HG03354 (cell line): ENCODE measurements around the gene FMO5.
"Not testable (repeated sequence)": the region's sequence is repeated elsewhere in the genome, so short reads cannot be mapped to it uniquely, and the experiment has no call there.

ENCODE experiments used
- ATAC-seq: cut with Tn5 transposase; IDR thresholded peaks from one replicate; pipeline ENCODE4 v1.9.1; 2021; ENCODE audit warnings: mild to moderate bottlenecking; ENCODE audit not compliant: unreplicated experiment, poor library complexity, severe bottlenecking

FMO5 gene

DNA sequence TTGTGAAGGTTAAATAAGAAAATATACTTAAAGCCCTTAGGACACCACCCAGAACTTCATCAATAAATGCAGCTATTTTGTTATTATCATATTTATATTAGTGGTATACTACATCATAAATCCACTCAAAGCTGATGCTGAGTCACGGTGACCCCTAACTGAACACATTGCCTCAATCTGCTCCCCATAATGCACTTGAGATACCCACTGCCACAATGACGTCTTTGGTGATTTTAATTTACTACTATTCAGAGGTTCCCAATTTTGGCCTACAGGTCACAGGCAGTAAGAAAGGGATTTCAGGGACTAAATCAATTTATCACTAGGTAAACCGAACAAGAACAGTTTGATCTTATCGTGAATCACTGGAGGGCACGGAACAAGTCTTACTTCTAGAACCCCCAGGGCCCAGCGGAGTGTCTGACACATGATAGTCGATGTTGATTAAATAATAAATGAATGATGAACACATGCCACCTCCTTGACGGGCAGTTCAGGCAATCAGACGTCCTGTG lies 16.9 kb upstream of the FMO5 start:
- no peak for ATAC-seq

DNA sequence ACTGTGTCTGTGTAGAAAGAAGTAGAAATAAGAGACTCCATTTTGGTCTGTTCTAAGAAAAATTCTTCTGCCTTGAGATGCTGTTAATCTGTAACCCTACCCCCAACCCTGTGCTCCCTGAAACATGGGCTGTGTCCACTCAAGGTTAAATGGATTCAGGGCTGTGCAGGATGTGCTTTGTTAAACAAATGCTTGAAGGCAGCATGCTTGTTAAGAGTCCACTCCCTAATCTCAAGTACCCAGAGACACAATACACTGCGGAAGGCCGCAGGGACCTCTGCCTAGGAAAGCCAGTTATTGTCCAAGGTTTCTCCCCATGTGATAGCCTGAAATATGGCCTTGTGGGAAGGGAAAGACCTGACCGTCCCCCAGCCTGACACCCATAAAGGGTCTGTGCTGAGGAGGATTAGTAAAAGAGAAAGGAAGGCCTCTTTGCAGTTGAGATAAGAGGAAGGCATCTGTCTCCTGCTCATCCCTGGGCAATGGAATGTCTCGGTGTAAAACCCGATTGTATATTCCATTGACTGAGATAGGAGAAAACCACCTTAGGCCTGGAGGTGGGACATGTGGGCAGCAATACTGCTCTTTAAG lies 15.1 kb upstream of the FMO5 start:
- not testable (repeated sequence) for ATAC-seq

DNA sequence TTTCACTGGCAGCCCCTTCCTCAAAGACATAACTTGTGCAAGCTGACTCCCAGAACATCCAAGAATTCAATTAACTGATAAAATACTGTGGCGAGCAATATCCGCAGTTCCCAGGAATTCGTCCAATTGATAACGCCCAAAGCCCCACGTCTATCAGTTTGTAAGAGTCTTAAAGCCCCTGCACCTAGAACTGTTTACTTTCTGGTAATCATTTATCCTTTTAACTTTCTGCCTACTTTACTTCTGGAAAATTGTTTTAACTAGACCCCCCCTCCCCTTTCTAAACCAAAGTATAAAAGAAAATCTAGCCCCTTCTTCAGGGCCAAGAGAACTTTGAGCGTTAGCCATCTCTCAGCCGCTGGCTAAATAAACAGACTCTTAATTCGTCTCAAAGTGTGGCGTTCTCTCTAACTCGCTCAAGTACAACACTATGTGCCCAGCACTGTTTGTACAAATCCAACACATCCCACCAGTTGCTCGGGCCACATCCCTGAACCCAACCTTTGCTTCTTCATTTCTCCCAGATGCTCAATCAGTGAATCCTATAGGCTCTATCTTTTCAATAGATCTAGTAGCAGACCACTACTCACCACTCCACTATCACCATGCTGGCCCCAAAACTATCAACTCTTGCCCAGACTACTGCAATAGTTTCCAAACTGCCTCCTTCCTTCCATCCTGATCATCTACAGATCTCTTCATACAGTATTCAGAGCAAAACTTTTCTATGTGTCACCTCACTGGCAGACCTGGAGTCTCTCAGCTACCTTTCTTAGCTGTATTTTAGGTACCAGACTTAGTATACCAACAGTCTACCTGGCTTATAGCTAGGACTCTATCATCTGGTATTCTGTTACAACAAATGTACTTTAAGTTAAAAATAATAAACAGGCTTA lies 14.0 kb upstream of the FMO5 start:
- ATAC-seq, result no peak

DNA sequence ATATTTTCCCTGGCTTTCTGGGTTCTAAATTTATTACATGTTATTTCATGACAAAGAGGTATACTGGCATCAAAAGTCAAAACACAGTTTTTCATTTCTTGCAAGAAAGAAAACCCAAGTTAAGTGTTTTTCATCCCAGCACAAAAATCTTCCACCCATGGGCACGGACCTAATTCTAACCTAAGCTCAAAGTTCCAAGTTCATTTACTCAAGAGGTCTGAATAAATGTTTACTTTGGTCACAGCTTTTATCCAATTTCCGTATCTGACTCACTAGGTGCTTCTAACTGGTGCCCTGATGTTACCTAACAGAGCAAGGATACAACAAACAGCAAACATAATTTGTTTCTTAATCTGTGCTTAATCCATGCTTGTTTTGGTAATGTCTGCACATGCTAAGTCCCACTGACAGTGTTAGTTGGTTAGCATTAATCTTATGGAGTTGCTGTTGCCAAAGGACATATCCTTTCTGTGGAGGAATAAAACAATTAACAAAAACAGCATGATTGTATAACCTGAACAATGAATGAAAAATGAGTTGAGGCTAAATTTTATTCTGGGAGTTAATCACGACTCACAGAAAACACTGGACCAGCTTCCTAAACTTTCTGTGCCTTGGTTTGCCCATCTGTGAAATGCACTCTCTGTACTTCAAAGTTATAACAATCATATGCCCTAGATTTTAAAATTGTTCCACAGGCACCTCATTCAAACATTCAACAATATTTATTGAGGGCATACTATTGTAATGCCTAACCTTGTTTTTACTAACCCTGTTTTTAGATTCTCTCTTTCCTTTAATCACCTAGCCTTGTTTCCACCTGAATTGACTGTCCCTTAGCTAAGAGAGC lies 13.1 kb upstream of the FMO5 start:
- ATAC-seq, result no peak

DNA sequence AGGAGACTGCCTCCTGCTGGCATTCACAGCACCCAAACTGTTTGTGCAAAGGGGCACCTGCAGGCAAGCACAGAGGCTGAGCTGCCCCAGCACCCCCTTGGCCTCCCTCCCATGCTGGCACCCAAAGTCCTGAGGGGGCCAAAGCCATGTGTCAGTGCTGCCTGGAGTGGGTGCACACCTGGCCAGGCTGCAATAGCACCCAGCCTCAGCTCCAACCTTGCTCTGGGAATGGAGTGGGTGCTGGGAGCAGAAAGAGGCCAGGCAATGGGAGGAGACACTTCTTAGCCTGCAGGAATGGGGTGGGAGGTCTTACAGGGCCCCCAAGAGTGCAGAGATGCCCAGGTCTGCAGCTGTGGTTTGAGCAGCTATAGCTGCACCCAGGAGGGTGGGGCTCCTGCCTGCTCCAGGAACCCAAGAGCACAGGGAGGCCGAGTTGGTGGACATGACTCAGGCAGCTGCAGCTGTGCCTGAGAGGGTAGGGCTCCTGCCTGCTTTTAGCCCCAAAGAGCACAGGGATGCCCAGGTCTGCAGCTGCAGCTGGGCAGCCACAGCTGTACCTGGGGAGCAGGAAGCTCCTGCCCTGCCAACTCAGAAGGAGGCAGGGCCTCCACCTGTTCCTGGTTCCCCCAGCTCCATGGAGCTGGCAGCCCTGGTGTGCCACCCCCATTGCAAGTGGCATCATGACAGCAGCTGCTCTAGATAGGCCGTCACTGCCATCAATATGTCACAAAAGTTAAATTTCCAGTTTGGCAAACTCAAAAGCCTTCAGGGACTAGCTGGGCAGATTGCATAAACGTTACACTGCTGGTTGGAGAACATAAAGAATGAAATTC lies 12.0 kb upstream of the FMO5 start:
- no peak for ATAC-seq

DNA sequence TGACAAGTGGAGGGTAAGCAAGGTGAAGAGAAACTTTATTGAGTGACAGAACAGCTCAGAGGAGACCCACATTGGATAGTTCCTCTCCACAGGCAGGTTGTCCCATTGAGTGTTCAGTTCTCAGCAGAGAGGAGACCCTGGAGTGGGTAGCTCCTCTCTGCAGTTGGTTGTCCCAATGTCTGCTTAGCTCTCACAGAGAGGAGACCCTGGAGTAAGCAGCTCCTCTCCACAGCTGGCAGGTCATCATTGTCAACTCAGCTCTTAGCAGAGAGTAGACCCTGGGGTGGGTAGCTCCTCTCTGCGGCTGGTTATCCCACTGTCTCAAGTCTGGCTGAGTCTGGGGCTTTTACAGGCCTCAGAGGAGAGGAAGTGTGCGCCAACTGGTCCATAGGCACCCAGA lies 11.3 kb upstream of the FMO5 start:
- no peak for ATAC-seq

DNA sequence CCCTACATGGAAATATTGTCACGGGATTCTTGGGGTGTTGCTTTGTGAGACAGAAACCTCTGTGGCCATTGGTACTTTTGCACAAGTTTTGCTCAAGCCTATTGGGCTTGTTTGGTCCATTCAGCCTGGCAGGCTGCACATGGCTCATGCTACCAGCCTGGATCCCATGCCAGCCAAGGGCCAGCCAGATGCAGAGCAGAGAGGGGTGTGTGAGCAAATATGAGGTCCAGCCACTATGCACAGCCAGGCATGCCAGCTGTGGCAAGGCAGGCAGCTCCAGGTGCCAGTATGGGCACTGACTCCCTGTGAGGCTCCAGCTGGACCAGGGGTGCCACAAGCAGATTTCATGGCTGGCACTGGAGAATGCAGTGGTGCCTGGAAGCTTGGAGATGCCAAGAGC lies 10.7 kb upstream of the FMO5 start:
- ATAC-seq, result no peak

DNA sequence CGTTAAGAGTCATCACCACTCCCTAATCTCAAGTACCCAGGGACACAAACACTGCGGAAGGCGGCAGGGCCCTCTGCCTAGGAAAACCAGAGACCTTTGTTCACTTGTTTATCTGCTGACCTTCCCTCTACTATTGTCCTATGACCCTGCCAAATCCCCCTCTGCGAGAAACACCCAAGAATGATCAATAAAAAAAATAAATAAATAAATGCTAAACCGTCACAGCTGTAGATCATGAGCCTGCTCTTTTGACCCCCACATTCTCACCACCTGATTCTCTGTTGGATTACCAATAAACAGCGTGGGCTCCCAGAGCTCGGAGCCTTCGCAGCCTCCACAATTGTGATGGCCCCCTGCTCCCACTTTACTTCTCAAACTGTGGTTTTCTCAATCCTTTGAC lies 8.8 kb upstream of the FMO5 start:
- ATAC-seq, result not testable (repeated sequence)

DNA sequence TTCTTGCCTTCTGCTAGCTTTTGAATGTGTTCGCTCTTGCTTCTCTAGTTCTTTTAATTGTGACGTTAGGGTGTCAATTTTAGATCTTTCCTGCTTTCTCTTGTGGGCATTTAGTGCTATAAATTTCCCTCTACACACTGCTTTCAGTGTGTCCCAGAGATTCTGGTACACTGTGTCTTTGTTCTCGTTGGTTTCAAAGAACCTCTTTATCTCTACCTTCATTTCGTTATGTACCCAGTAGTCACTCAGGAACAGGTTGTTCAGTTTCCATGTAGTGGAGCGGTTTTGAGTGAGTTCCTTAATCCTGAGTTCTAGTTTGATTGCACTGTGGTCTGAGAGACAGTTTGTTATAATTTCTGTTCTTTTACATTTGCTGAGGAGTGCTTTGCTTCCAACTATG lies 5.9 kb upstream of the FMO5 start:
- not testable (repeated sequence) for ATAC-seq

DNA sequence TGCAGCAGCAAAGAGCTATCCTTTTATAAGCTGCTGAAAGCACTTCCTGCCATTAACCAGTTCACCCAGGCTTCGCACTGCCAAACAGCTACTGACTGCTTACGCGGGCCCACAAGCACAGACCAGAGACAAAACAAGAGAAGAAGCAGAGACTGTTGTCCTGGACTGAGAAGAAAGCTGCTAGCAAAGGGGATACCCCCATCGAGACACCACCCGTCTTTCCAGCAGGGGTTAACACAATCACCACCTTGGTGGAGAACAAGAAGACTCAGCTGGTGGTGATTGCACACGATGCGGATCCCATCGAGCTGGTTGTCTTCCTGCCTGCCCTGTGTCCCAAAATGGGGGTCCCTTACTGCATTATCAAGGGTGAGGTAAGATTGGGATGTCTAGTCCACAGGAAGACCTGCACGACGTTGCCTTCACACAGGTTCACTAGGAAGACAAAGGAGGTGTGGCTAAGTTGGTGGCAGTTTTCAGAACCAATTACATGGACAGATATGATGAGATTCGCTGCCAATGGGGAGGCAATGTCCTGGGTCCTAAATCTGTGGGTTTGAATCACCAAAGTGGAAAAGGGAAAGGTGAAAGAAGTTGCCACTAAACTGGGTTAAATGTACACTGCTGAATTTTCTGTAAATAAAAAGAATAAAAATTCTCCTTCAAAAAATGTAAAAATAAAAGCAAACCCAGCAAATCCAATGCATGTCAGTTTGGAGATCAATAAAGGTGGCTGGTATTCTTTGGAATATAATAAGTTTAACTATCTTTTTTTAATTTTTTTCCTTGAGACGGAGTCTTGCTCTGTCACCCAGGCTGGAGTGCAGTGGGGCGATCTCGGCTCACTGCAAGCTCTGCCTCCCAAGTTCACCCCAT lies 1.2 kb downstream of the FMO5 start:
- no peak for ATAC-seq

DNA sequence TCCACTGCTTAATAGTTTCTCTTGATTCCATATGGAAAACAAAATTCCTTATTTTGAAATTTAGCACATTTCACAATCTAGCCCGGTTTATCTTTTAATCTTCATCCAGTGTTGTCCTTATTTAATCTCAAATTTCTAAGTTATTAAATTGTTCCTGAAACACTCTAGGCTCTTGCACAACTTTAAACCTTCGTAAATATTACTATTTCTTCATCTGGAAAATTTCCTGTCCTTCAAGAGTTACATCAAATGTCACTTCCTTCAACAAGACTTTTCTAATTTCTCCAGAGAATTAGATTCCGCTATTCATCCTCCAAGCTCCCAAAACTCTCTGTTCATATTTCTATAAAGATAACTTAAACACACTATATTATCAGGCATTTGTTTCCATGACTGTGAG lies 6.5 kb downstream of the FMO5 start:
- no peak for ATAC-seq

DNA sequence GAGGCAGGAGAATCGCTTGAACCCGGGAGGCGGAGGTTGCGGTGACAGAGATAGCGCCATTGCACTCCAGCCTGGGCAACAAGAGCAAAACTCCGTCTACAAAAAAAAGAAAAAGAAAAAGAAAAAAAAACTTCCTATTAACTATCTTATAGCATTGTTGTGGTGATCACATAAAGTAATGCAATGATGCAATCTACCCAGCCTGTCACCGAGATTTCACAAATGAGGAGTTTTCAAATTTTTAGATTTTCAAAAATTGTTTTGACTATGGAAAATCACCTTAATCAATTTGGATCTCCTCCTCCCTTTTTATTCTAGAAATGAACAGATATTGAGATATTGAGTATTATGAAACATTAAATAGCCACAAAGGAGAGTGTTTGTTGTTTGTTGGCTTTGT lies 8.0 kb downstream of the FMO5 start:
- ATAC-seq, result no peak

DNA sequence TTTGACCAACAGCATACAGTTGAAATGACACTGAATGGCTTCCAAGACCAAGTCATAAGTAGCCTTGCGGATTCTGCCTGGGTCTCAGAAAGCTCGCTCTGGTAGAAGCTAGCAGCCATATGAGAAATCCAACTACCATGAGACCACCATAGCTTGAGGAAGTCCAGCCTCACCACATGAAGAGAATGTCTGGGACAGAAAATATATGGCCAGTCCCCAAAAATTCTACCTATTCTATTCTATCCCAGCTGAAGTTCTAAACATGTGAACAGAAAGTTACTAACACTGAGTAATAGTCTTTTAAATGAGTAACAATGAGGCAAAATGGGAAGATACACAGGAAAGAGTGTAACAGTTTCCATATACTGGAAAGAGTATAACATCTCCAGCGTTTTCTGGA lies 9.0 kb downstream of the FMO5 start:
- no peak for ATAC-seq

DNA sequence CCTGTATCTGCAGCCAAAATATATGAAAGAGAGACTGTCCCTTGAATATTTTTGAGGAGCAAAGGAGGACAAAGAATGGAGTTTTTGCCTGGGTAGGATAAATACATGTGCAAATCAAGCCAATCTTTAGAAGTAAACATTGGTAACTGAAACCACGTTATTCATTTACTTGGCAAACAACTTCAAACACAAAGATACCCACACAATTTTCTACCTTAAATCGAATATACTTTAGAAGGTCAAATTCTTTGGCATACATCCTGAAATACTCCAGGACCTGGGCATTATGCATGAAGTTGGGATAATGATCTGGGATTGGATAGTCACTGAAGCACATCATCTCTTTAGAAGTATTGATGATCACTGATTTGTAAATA lies 9.6 kb downstream of the FMO5 start:
- ATAC-seq, result no peak

DNA sequence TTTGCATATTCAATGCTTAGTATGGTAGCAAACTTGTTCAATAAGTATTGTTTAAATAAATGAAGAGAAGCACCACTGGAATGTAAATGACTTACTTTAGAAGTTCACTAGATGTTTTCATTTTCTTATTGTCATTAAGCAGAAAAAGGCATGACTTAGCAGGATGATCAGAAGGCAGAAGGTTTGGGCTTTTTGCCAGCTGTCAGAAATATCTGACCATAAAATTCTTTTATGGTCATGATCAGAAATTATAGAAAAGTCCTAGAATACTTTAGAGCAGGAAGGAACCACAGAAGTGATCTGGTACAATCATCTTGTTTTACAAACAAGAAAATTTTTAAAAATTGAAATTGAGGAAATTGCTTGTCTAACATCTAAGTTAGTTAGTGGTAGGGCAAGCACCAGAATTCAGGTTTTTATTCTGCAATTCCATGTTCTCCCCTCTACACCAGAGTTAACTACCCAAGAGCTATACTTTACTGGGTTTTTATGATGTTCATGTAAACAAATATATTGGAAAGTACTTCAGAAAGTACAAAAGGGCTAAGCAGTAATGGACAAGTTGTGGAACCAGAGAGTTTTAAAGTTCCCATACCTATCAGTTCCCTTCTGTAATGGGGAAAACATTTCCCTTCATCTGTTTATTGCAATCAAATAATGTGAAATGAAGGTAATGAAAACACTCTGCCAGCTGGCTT lies 10.1 kb downstream of the FMO5 start:
- no peak for ATAC-seq

DNA sequence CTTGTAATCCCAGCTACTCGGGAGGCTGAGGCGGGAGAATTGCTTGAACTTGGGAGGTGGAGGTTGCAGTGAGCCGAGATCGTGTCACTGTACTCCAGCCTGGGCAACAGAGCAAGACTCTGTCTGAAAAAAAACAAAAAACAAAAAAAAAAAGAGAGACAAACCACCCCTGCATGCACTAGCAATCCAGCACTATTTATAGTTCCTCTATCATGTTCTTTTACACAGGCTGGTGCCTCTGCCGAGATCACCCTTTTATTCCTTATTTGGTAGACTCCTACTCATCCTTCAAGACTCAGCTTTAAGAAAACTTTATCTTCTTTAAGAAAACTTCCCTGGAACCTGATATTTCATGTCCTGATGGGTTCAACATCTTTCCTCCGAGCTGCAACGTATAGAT lies 10.8 kb downstream of the FMO5 start:
- no peak for ATAC-seq

DNA sequence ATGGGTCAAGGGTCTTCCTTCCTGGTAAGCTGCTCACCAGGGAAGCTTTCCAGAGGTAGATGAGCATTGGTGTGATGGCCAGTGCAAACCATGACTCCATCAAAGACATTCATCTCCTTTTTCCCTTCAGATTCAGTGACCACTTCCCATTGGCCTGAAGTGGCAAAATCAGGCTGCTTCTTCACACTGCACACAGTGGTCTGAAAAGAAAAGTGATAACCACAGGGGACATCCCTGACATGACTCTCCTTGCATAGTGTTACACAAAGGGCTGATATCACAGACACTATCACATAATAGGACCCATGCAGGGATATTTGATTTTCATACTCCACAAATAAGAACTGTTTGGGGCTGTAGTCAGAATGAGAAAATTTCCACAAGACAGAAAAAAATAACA lies 11.9 kb downstream of the FMO5 start:
- no peak for ATAC-seq

DNA sequence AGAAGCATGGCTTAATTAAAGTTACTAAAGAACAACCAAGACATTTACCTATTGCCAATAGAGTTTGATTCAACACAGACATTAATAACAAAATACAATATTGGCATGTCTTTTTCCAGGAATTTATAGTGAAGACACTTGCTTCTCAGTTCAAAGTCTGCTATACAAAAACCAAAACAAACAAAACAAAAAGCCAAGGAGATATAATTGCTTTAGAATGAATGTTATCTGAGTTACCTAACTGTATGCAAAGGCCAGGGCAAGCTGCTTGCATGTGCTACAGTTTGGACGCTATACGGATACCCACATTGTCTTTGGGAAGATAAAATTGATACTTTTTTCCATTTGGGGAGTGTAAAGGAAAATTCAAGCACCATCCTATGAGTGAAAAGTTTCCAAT lies 13.6 kb downstream of the FMO5 start:
- ATAC-seq, result no peak
